Measurements from ENCODE around the gene PSMC1.

Gene PSMC1

GRCh38 chr14:90276646-90277367 lies 20.5 kb downstream of the PSMC1 start:
- no peak for DNase-seq (ENCODE audit: low spot score)

- DNase-seq (ENCODE audit: low spot score), result no peak
These were observed 21.3 kb downstream of the PSMC1 start for GRCh38 chr14:90277581-90278198.

GRCh38 chr14:90278199-90279175 lies 22.1 kb downstream of the PSMC1 start:
- DNase-seq (ENCODE audit: low spot score), result no peak

GRCh38 chr14:90280096-90280495 lies 23.7 kb downstream of the PSMC1 start:
- DNase-seq (ENCODE audit: low spot score), result no peak

- no peak for DNase-seq (ENCODE audit: low spot score)
These were observed 24.9 kb downstream of the PSMC1 start for GRCh38 chr14:90281261-90281660.

GRCh38 chr14:90281756-90282155 lies 25.4 kb downstream of the PSMC1 start:
- DNase-seq (ENCODE audit: low spot score), result no peak

- DNase-seq (ENCODE audit: low spot score), result no peak
These were observed 31.4 kb downstream of the PSMC1 start for GRCh38 chr14:90287791-90288190.

- no peak for DNase-seq (ENCODE audit: low spot score)
These were observed 32.5 kb downstream of the PSMC1 start for GRCh38 chr14:90288651-90289355.

GRCh38 chr14:90290337-90291011 lies 34.1 kb downstream of the PSMC1 start:
- no peak for DNase-seq (ENCODE audit: low spot score)

- no peak for DNase-seq (ENCODE audit: low spot score)
These were observed 35.3 kb downstream of the PSMC1 start for GRCh38 chr14:90291699-90292098.

- DNase-seq (ENCODE audit: low spot score), result no peak
These were observed 37.7 kb downstream of the PSMC1 start for GRCh38 chr14:90293766-90294730.

GRCh38 chr14:90294872-90295271 lies 38.5 kb downstream of the PSMC1 start:
- no peak for DNase-seq (ENCODE audit: low spot score)

- DNase-seq (ENCODE audit: low spot score), result peak; percentile 47
These were observed 39.6 kb downstream of the PSMC1 start for GRCh38 chr14:90295870-90296516.

GRCh38 chr14:90296641-90297040 lies 40.3 kb downstream of the PSMC1 start:
- no peak for DNase-seq (ENCODE audit: low spot score)

- DNase-seq (ENCODE audit: low spot score), result no peak
These were observed 41.7 kb downstream of the PSMC1 start for GRCh38 chr14:90297876-90298629.

GRCh38 chr14:90299408-90299807 lies 43.1 kb downstream of the PSMC1 start:
- no peak for DNase-seq (ENCODE audit: low spot score)

GRCh38 chr14:90300611-90301047 lies 44.3 kb downstream of the PSMC1 start:
- no peak for DNase-seq (ENCODE audit: low spot score)

GRCh38 chr14:90301122-90301521 lies 44.8 kb downstream of the PSMC1 start:
- DNase-seq (ENCODE audit: low spot score), result no peak

GRCh38 chr14:90301668-90302090 lies 45.3 kb downstream of the PSMC1 start:
- DNase-seq (ENCODE audit: low spot score), result peak; percentile 85
